Measurements from ENCODE around the gene IL22RA1. TPM values are rescaled to one million over a fixed set of nuclear protein-coding genes. Genes with fewer than 3 reads are reported as not detected.

IL22RA1 gene
- total and polyA plus RNA-seq, 9 donors = 0.07 to 1.5 (median 0.38) TPM; not detected in 1

- no peak overlapping the region for H3K27ac ChIP-seq
- TF ChIP-seq CTCF (IDR thresholded peaks at IDR 0.05) (no peak), POLR2A (IDR thresholded peaks at IDR 0.05) (no peak), EP300 (IDR thresholded peaks at IDR 0.05) (no peak)
Observed at GRCh38 chr1:24182061-24182460, 39.1 kb upstream of the IL22RA1 start.

GRCh38 chr1:24181619-24182018 lies 38.7 kb upstream of the IL22RA1 start:
- no peak overlapping the region for H3K27ac ChIP-seq
- intact Hi-C loops (cut with DNase I) = no loop called here
- no peaks in the 10 kb centered on the region for H3K9me3 ChIP-seq
- TF ChIP-seq POLR2A (IDR thresholded peaks at IDR 0.05) (no peak), CTCF (IDR thresholded peaks at IDR 0.05) (no peak), EP300 (IDR thresholded peaks at IDR 0.05) (no peak)
- no peak overlapping the region for H3K4me3 ChIP-seq
- no peaks in the 10 kb centered on the region for H3K4me1 ChIP-seq (ENCODE audit: insufficient read depth)
- H3K36me3 ChIP-seq = no peaks in the 10 kb centered on the region
- H3K27me3 ChIP-seq = no peaks in the 10 kb centered on the region
- no peak for DNase-seq
- WGBS, 3 donors = 62 to 77% (median 68%) methylated on average over 5 of the region's 5 CpGs

More at GRCh38 chr1:24182061-24182460, 39.1 kb upstream of the IL22RA1 start:
- Histone ChIP-seq H3K9me3 (no peaks in the 10 kb centered on the region), H3K4me3 (no peak overlapping the region), H3K27me3 (no peaks in the 10 kb centered on the region), H3K36me3 (no peaks in the 10 kb centered on the region), H3K4me1 (ENCODE audit: insufficient read depth) (no peaks in the 10 kb centered on the region)
- WGBS, 3 donors = 77 to 91% (median 78%) methylated on average over 6 of the region's 6 CpGs
- DNase-seq = no peak
- intact Hi-C loops (cut with DNase I) = no loop called here

DNA sequence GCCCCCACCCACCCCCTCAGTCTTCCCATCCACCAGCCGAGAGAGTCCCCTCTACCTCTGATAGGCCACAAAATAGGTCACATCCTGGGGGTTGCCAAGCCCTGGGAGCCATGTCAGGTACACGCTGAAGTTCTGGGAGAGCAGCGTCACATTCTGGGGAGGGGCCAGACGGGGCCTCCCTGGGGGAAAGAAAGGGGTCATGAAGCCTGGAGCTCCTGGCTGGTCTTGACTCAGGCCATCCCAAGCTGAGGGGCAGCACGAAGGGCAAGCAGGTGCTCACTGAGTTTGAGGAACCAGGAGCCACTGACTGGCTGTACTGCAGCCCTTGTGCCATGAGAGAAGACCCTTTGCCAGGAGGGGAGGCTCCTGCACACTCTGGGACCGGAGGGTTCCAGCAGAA lies 37.7 kb upstream of the IL22RA1 start:
- Histone ChIP-seq H3K4me3 (no peak overlapping the region), H3K36me3 (no peaks in the 10 kb centered on the region), H3K27me3 (no peaks in the 10 kb centered on the region), H3K9me3 (no peaks in the 10 kb centered on the region), H3K27ac (no peak overlapping the region), H3K4me1 (ENCODE audit: insufficient read depth) (no peaks in the 10 kb centered on the region)
- no peak for TF ChIP-seq CTCF (IDR thresholded peaks at IDR 0.05)
- TF ChIP-seq POLR2A (IDR thresholded peaks at IDR 0.05) = no peak
- TF ChIP-seq EP300 (IDR thresholded peaks at IDR 0.05) = no peak
- intact Hi-C loops (cut with DNase I) = no loop called here
- WGBS, 3 donors = 84 to 91% (median 88%) methylated on average over 6 of the region's 6 CpGs
- no peak for DNase-seq

DNA sequence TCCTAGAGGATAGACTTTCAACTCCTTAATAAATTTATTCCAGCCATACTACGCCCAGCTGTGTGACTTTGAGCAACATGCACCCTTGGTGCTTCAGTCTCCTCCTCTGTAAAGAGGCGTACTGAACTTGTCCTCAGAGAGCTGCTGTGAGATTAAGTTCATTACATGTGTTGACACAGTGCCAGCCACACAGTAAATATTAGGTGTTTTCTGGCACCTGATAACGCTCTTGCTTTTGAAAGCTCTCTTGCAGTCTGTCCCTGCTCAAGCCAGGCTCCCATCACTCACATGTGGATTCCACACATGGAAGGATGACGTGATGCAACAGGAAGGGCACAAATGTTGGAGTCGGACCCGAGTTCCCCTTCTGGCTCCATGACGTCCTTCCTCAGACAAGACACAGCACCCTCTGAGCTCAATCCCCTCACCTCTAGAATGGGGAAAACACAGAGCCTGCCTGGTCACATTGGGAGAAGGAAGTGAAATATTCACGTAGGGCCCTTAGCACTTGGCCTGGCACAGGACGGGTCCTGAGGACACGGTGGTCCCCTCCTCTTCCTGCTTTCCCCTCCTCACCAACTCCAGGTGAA lies 36.4 kb upstream of the IL22RA1 start:
- Histone ChIP-seq H3K27ac (no peak overlapping the region), H3K36me3 (no peaks in the 10 kb centered on the region), H3K27me3 (no peaks in the 10 kb centered on the region), H3K4me1 (ENCODE audit: insufficient read depth) (no peaks in the 10 kb centered on the region), H3K4me3 (no peak overlapping the region), H3K9me3 (no peaks in the 10 kb centered on the region)
- intact Hi-C loops (cut with DNase I) = no loop called here
- 85 to 93% (median 86%) methylated on average over 10 of the region's 10 CpGs for WGBS, 3 donors
- TF ChIP-seq EP300 (IDR thresholded peaks at IDR 0.05) (no peak), CTCF (IDR thresholded peaks at IDR 0.05) (no peak), POLR2A (IDR thresholded peaks at IDR 0.05) (no peak)
- no peak for DNase-seq
